Activated CD4-positive, alpha-beta memory T cell treated with anti-CD3 and anti-CD28 coated beads, Interleukin-2, amount 10 ng/mL, durations not matched to agents 7 days and 5 days (primary cell): ENCODE data around the gene YBX2. TPM values are rescaled to one million over a fixed set of nuclear protein-coding genes. Genes with fewer than 3 reads are reported as not detected.
"Not testable (repeated sequence)": the region's sequence is repeated elsewhere in the genome, so short reads cannot be mapped to it uniquely, and the experiment has no call there.

Experiments used
- CTCF ChIA-PET: fragments of 350-600 bp; sonication (Branson Sonifier 250); formaldehyde crosslinking; loops from one replicate; lab custom pipeline; 2021; ENCODE audit warnings: antibody characterized with exemption, inconsistent platforms; lab: Charles Lee
- POLR2A ChIA-PET: fragments of 350-600 bp; sonication (Branson Sonifier 250); formaldehyde crosslinking; loops from one replicate; lab custom pipeline; 2021; ENCODE audit warnings: antibody characterized with exemption; lab: Charles Lee
- DNase-seq: peaks from one replicate; pipeline ENCODE4 v3.0.0-alpha.2; 2020
- H3K27ac Mint-ChIP-seq: one replicate; pipeline ENCODE4 v1.8.0; 2021; ENCODE audit warnings: mild to moderate bottlenecking, mixed read lengths
- H3K27me3 Mint-ChIP-seq: one replicate; pipeline ENCODE4 v1.8.0; 2021; ENCODE audit warnings: mixed read lengths
- H3K36me3 Mint-ChIP-seq: one replicate; pipeline ENCODE4 v1.8.0; 2021; ENCODE audit warnings: low read depth, mixed read lengths
- H3K4me1 Mint-ChIP-seq: one replicate; pipeline ENCODE4 v1.8.0; 2021; ENCODE audit warnings: mixed read lengths
- H3K4me3 Mint-ChIP-seq: one replicate; pipeline ENCODE4 v1.8.0; 2021; ENCODE audit warnings: mild to moderate bottlenecking, mixed read lengths
- H3K9me3 Mint-ChIP-seq: one replicate; pipeline ENCODE4 v1.8.0; 2021; ENCODE audit warnings: mixed read lengths
- total RNA-seq, 2 experiments: library from RNA; stranded (reverse); gene quantifications; one replicate each; pipeline ENCODE4 v1.2.3, GENCODE V29; 2021

YBX2 gene
- 1 to 10 TPM; 1.5 to 1.6 TPM for total RNA-seq

DNA sequence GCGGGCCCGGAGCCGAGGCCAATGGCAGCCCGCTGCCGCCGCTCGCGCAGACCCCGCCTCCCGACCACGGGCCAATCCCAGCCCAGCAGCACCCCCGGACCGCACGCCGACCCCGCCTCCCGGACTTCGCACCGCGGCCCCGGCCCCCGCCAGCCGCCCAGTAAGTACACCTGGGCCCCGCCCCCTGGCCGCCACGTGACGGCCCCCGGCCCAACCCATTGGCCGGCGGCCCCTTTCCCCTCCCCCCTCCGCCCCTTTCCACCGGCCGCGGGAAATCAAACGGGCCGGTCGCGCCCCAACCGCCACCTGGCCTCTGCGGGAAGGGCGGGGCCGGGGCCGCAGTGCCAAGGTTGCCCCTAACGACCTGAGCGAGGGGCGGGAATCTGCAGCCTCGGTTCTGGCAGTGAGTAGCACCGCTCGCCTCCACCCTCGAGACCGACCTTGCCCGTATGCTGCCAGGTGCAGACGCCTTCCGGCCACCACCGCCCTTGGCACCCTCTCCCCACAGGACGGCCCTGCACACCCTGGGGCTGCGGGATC lies at the start of gene YBX2:
Gene YBX2 (minus strand): TSS at position 26 of the 540 bp plus-strand sequence. CDS start 139 bp downstream, outside the sequence.
- Mint-ChIP-seq H3K27ac (peak within 1 kb of the TSS; percentile 40), H3K9me3 (no peaks in the 10 kb centered on the region), H3K4me1 (peaks cover 29% of the 10 kb centered on the region), H3K27me3 (peaks cover 38% of the 10 kb centered on the region), H3K4me3 (peak within 1 kb of the TSS; percentile 69), H3K36me3 (no peaks in the 10 kb centered on the region)
- CTCF ChIA-PET: no interaction called here
- POLR2A ChIA-PET: no interaction called here
- DNase-seq: peak; percentile 85

DNA sequence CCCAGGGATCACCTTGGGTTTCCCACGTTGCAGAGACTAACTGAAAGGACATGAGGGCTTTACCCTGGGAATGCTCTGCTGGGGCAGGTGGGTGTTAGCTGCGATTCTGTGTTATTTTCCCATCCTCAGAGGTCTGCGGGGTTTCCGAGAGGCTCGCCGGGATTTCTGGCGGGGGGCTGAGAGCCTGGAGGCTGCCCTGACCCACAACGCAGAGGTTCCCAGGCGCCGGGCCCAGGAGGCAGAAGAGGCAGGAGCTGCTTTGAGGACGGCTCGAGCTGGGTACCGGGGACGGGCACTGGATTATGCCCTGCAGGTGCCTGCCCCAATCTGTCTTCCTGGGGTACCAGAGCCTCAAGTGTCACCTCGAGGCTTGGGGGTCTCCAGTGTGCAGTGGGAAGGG lies 48.8 kb upstream of the YBX2 start:
- Mint-ChIP-seq H3K36me3 (peaks cover 69% of the 10 kb centered on the region), H3K4me3 (no peak overlapping the region), H3K4me1 (peaks cover 34% of the 10 kb centered on the region), H3K9me3 (no peaks in the 10 kb centered on the region), H3K27ac (no peak overlapping the region), H3K27me3 (no peaks in the 10 kb centered on the region)
- ChIA-PET CTCF (interaction anchor here (0.6 kb wide), 1 partner anchor 262 kb away, joined by 4 read pairs; no protein-coding TSS in a partner anchor), POLR2A (interaction anchor here (0.9 to 3.5 kb wide), 3 partner anchors 14 to 140 kb away, joined by 3 to 18 read pairs (median 4); partner anchors contain the start of gene NEURL4)
- DNase-seq: no peak

DNA sequence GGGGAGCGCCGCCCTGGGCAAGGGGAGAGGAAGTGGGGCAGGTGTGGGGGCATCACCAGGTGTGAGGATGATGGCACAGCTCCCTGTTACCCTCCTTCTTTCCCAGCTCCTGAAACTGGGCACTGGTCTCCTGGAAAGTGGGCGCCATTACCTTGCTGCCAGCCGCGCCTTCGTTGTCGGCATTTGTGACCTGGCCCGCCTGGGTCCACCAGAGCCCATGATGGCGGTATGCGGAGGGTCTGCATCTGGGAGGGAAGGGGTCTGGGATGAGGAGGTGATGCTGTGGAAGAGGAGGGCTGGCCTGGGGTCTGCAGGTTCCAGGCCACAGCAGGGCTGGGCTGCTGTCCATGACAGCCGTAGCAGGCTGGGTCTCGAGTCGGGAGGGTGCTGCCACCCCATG lies 47.4 kb upstream of the YBX2 start:
- peaks cover 36% of the 10 kb centered on the region for H3K4me1 Mint-ChIP-seq
- H3K27me3 Mint-ChIP-seq: no peaks in the 10 kb centered on the region
- POLR2A ChIA-PET: interaction anchor here (6.7 kb wide), 1 partner anchor 7 kb away, joined by 86 read pairs; no protein-coding TSS in a partner anchor
- H3K36me3 Mint-ChIP-seq: peaks cover 72% of the 10 kb centered on the region
- no peaks in the 10 kb centered on the region for H3K9me3 Mint-ChIP-seq
- no peak for DNase-seq
- CTCF ChIA-PET: interaction anchor here (0.9 kb wide), 1 partner anchor 12 kb away, joined by 3 read pairs; no protein-coding TSS in a partner anchor
- H3K4me3 Mint-ChIP-seq: no peak overlapping the region
- no peak overlapping the region for H3K27ac Mint-ChIP-seq

DNA sequence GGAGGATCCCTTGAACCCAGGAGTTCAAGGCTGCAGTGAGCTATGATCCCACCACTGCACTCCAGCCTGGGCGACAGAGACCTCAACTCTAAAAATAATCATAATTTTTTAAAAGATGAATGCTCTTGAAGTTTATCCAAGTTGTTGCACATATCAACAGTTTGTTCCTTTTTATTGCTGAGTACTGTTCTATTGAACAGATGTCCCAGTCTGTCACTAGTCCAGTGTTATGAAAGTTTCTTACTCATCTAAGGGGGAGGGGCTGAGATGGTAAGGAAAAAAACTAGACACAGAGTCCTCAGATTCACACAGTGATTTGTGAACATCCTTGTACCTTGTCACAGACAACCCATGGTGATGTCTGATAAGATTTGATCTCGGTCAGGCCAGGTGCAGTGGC lies 45.7 kb upstream of the YBX2 start:
- H3K4me3 Mint-ChIP-seq: no peak overlapping the region
- H3K4me1 Mint-ChIP-seq: peaks cover 47% of the 10 kb centered on the region
- no peaks in the 10 kb centered on the region for H3K9me3 Mint-ChIP-seq
- CTCF ChIA-PET: no interaction called here
- peaks cover 61% of the 10 kb centered on the region for H3K36me3 Mint-ChIP-seq
- POLR2A ChIA-PET: interaction anchor here (1.6 to 6.7 kb wide), 2 partner anchors 9 to 14 kb away, joined by 4 to 86 read pairs; no protein-coding TSS in a partner anchor
- no peak for DNase-seq
- no peak overlapping the region for H3K27ac Mint-ChIP-seq
- H3K27me3 Mint-ChIP-seq: no peaks in the 10 kb centered on the region

DNA sequence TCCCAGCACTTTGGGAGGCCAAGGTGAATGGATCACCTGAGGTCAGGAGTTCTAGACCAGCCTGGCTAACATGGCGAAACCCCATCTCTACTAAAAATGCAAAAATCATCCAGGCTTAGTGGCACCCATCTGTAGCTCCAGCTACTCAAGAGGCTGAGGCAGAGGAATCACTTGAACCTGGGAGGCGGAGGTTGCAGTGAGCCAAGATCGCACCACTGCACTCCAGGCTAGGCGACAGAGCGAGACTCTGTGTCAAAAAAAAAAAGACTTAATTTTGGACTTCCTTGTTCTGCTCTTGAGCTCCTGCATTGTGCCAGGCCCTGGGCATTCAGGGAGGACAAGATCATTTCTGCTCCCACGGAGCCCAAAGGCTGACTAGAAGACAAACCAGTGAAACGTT lies 43.2 kb upstream of the YBX2 start:
- CTCF ChIA-PET: interaction anchor here (0.8 to 3.3 kb wide), 9 partner anchors 8 to 56 kb away, joined by 3 to 48 read pairs (median 13); partner anchors contain the start of genes GPS2 and TMEM95
- H3K4me1 Mint-ChIP-seq: peaks cover 56% of the 10 kb centered on the region
- not testable (repeated sequence) for H3K9me3 Mint-ChIP-seq, DNase-seq, H3K27me3 Mint-ChIP-seq
- POLR2A ChIA-PET: interaction anchor here (0.7 to 6.7 kb wide), 22 partner anchors 7 to 349 kb away, joined by 3 to 109 read pairs (median 12); partner anchors contain the start of genes GPS2, MPDU1, NEURL4 and POLR2A
- H3K36me3 Mint-ChIP-seq: peaks cover 39% of the 10 kb centered on the region
- peak overlapping the region; percentile 91 for H3K4me3 Mint-ChIP-seq
- H3K27ac Mint-ChIP-seq: peak overlapping the region; percentile 91

DNA sequence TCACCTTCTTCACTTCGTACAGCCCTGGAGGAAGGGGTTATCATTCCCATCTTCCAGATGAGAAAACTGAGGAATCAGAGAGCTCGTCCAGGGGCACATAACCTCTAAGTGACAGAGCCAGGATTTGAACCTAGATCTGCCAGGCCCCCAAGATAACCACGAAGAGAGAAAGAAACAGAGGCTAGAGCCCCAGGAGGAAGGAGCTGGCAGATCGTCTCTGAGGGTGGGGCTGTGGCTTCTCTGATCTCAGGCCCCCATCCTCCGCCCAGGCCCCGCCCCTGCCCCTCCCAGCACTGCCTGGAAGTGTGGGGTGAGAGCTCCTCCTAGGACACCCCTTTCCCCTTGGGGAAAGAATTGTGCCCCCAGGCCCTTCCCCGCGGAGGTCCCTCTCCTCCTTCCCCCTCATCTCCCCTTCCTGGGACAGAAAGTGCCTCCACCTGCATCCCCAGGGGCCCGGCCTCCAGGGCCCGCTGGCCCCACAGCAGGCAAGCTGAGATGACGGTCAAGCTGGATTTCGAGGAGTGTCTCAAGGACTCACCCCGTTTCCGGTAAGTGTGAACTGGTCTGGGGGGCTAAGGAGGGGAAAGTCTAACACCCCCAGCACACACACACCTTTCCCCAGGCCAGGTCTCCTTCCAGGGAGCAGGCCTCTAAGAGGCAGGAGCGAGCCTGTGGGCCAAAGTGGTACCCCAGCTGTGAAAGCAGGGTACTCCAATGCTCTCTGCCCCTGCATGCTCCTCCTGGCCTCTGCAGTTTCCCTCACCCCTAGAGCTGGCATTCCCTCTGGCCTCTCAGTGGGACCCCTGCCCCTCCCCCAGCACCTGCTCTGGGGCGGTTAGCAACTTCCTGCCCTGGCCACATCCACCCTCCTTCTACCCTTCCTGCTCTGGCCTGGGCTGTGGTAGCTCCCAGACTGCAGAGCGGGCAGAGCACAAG lies 42.1 kb upstream of the YBX2 start, which contains the start of gene ACAP1:
Gene ACAP1 (plus strand): TSS at position 290 of the 936 bp plus-strand sequence. CDS start 206 bp downstream, at position 496.
- CTCF ChIA-PET: interaction anchor here (0.6 to 3.3 kb wide), 19 partner anchors 9 to 783 kb away, joined by 3 to 48 read pairs (median 5); partner anchors contain the start of genes GPS2, TMEM102 and TMEM95
- Mint-ChIP-seq H3K27ac (peak within 1 kb of the TSS; percentile 91), H3K9me3 (no peaks in the 10 kb centered on the region), H3K4me1 (peaks cover 59% of the 10 kb centered on the region), H3K4me3 (peak within 1 kb of the TSS; percentile 91), H3K27me3 (no peaks in the 10 kb centered on the region), H3K36me3 (peaks cover 29% of the 10 kb centered on the region)
- POLR2A ChIA-PET: interaction anchor here (0.6 to 6.7 kb wide), 36 partner anchors 7 to 820 kb away, joined by 3 to 109 read pairs (median 6); partner anchors contain the start of genes CD68, CTDNEP1, FGF11 and GPS2
- DNase-seq: peak; percentile 93

DNA sequence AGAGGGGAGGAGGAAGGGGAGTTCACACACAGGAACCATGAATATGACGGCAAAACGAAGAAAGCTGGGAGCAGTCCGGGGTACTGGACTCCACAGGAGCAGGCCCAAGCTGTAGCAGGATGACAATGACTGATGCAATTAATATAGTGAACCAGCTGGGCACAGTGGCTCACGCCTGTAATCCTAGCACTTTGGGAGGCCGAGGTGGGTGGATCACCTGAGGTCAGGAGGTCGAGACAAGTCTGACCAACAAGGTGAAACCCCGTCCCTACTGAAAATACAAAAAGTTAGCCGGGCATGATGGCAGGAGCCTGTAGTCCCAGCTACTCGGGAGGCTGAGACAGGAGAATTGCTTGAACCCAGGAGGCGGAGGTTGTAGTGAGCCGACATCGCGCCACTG lies 41.3 kb upstream of the YBX2 start:
- H3K4me1 Mint-ChIP-seq: peaks cover 59% of the 10 kb centered on the region
- CTCF ChIA-PET: interaction anchor here (0.8 to 3.3 kb wide), 12 partner anchors 10 to 783 kb away, joined by 3 to 48 read pairs (median 8); partner anchors contain the start of genes GPS2 and TMEM95
- H3K27me3 Mint-ChIP-seq, DNase-seq, H3K9me3 Mint-ChIP-seq: not testable (repeated sequence)
- H3K36me3 Mint-ChIP-seq: peaks cover 26% of the 10 kb centered on the region
- H3K4me3 Mint-ChIP-seq: peak overlapping the region; percentile 91
- H3K27ac Mint-ChIP-seq: peak overlapping the region; percentile 91
- POLR2A ChIA-PET: interaction anchor here (0.7 to 6.7 kb wide), 26 partner anchors 9 to 351 kb away, joined by 3 to 109 read pairs (median 8); partner anchors contain the start of genes CD68, FGF11, GPS2 and MPDU1

DNA sequence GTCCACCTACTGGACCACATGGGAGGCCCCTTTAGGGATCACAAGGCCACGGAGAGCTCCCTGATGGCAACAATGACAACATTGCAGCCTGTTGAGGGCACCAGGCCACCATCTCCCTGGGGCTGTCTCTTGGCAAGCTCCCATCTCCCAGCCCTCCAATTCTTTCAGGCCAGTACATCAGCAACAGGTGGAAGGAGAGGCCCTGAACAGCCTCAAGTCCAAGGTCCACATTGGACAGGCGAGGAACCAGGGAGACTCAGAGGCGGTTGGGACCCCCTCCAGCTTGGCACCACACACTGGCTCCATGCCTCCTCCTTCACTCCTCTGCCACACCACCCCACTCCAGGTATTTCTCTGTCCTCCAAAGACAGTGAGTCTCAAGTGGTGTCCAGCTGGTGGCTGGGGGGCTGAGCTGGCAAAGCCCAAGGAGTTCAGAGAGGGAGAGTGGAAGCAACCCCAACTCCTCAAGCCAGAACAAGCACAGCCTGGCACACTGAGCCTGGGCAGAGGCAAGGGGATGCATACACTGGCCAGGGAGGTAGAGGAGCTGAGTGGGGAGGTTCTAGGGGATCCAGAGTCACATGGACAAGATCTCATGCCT lies 40.6 kb upstream of the YBX2 start:
- no peak for DNase-seq
- peak overlapping the region; percentile 40 for H3K4me3 Mint-ChIP-seq
- H3K27ac Mint-ChIP-seq: peak overlapping the region; percentile 91
- peaks cover 58% of the 10 kb centered on the region for H3K4me1 Mint-ChIP-seq
- no peaks in the 10 kb centered on the region for H3K27me3 Mint-ChIP-seq
- CTCF ChIA-PET: interaction anchor here (1.0 to 3.3 kb wide), 3 partner anchors 11 to 101 kb away, joined by 4 to 18 read pairs (median 10); no protein-coding TSS in a partner anchor
- peaks cover 22% of the 10 kb centered on the region for H3K36me3 Mint-ChIP-seq
- no peaks in the 10 kb centered on the region for H3K9me3 Mint-ChIP-seq
- POLR2A ChIA-PET: interaction anchor here (0.9 to 5.0 kb wide), 9 partner anchors 10 to 238 kb away, joined by 3 to 109 read pairs (median 10); partner anchors contain the start of genes GPS2 and POLR2A

DNA sequence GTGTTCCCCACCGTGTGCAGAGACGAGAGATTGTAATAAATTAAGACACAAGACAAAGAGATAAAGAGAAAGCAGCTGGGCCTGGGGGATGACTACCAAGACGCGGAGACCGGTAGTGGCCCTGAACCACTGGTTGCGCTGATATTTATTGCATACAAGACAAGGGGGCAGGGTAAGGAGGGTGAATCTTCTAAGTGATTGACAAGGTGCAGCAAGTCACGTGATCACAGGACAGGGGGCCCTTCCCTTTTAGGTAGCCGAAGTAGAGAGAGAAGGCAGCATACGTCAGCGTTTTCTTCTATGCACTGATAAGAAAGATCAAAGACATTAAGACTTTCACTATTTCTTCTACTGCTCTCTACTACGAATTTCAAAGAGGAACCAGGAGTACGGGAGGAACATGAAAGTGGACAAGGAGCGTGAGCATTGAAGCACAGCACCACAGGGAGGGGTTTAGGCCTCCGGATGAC lies 38.2 kb upstream of the YBX2 start:
- DNase-seq: peak; percentile 52
- H3K4me1 Mint-ChIP-seq: peaks cover 65% of the 10 kb centered on the region
- H3K4me3 Mint-ChIP-seq: peak overlapping the region; percentile 46
- CTCF ChIA-PET, H3K27me3 Mint-ChIP-seq, H3K9me3 Mint-ChIP-seq, H3K36me3 Mint-ChIP-seq: not testable (repeated sequence)
- peak overlapping the region; percentile 74 for H3K27ac Mint-ChIP-seq
- POLR2A ChIA-PET: interaction anchor here (1.0 to 1.5 kb wide), 2 partner anchors 17 to 24 kb away, joined by 3 to 4 read pairs; partner anchors contain the start of gene GPS2

DNA sequence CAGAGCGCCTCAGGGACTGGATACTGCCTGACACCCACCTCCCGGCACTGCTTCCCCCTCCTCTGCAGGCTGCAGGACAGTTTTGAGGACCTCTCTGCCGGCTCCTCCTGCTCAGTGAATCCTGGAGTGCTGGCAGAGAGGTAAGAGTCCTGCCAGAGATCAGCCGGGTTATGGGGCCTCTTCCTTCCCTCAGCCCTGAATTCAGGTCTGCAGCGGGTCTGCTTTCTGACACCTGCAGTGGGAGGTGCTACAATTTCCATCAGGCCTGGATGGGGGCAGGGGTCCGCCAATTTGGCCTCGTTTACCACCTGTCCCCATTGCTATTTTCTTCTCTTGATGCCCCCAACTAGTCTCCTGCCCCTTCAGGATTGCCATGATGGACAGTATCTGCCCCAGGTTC lies 37.7 kb upstream of the YBX2 start:
- Mint-ChIP-seq H3K4me1 (peaks cover 66% of the 10 kb centered on the region), H3K36me3 (peaks cover 3% of the 10 kb centered on the region), H3K27me3 (no peaks in the 10 kb centered on the region), H3K4me3 (peak overlapping the region; percentile 46), H3K27ac (peak overlapping the region; percentile 74), H3K9me3 (no peaks in the 10 kb centered on the region)
- CTCF ChIA-PET: no interaction called here
- POLR2A ChIA-PET: interaction anchor here (1.0 to 1.5 kb wide), 2 partner anchors 17 to 24 kb away, joined by 3 to 4 read pairs; partner anchors contain the start of gene GPS2
- DNase-seq: no peak

DNA sequence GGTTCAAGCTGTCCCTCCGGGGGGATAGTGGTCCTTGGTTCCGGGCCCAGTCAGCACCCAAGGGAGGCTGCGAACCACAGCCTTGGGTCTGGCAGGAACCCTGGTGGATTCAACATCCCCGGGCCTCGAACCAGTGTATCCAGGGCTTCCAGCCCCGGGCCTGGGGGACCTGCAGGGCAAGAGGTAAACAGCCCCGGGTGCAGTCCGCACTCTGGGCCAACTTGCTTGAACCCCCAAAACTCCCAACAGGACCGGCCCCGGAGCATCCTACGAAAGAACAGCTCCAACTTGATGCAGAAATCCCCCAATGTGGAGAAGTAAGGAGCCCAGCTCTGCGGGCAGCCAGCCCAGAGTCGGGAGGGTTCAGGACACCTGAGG lies 36.2 kb upstream of the YBX2 start:
- Mint-ChIP-seq H3K4me1 (peaks cover 57% of the 10 kb centered on the region), H3K27ac (peak overlapping the region; percentile 93), H3K9me3 (no peaks in the 10 kb centered on the region), H3K36me3 (no peaks in the 10 kb centered on the region), H3K27me3 (no peaks in the 10 kb centered on the region), H3K4me3 (peak overlapping the region; percentile 85)
- ChIA-PET CTCF (interaction anchor here (1.7 to 5.9 kb wide), 3 partner anchors 14 to 25 kb away, joined by 7 to 39 read pairs (median 15); partner anchors contain the start of gene GPS2), POLR2A (interaction anchor here (0.9 to 2.8 kb wide), 6 partner anchors 13 to 356 kb away, joined by 3 to 45 read pairs (median 11); partner anchors contain the start of genes GPS2 and TP53)
- DNase-seq: no peak
